GF-D8 (cell line): ENCODE data around the gene MPDU1.
A peak's percentile ranks its signal among the peaks of the same experiment; 100 is the strongest.

ENCODE experiments used
- DNase-seq: peaks from one replicate; lab custom pipeline; 2025; lab: John Stamatoyannopoulos, UW

MPDU1 gene

DNA sequence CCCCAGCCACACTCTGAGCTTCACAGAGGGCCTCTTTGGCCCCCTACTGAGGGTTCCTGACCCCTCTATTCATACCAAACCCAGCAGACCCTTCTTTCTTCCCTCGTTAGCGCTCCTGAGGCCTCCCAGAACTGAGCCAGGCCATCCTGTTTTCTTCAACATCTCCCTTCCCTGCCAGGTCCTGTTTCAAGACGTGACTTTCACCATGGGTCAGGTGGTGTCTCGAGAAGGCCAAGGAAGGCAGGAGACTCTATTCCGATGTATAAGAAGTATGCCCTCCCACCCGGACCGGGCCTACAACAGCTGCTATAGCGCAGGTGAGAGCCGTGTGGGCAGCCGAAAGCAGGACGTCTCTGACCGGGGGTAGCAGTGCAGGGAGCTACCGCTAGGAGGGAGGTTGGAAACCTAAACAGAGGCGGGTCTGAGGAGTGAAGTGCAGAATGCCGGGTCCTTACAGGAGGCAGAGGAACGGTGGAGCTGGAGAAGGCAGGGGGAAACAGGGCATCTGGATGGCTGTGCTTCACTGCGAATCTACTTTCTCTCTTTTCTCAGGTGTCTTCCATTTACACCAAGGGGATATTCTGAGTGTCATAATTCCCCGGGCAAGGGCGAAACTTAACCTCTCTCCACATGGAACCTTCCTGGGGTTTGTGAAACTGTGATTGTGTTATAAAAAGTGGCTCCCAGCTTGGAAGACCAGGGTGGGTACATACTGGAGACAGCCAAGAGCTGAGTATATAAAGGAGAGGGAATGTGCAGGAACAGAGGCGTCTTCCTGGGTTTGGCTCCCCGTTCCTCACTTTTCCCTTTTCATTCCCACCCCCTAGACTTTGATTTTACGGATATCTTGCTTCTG, 23.3 kb upstream of the MPDU1 start:
- peak; percentile 19 for DNase-seq

DNA sequence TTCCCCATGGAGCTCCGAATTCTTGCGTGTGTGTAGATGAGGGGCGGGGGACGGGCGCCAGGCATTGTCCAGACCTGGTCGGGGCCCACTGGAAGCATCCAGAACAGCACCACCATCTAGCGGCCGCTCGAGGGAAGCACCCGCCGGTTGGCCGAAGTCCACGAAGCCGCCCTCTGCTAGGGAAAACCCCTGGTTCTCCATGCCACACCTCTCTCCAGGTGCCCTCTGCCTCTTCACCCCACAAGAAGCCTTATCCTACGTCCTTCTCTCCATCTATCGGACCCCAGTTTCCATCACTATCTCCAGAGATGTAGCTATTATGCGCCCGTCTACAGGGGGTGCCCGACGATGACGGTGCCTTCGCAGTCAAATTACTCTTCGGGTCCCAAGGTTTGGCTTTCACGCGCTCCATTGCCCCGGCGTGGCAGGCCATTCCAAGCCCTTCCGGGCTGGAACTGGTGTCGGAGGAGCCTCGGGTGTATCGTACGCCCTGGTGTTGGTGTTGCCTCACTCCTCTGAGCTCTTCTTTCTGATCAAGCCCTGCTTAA, 22.6 kb upstream of the MPDU1 start:
- DNase-seq: peak; percentile 2

DNA sequence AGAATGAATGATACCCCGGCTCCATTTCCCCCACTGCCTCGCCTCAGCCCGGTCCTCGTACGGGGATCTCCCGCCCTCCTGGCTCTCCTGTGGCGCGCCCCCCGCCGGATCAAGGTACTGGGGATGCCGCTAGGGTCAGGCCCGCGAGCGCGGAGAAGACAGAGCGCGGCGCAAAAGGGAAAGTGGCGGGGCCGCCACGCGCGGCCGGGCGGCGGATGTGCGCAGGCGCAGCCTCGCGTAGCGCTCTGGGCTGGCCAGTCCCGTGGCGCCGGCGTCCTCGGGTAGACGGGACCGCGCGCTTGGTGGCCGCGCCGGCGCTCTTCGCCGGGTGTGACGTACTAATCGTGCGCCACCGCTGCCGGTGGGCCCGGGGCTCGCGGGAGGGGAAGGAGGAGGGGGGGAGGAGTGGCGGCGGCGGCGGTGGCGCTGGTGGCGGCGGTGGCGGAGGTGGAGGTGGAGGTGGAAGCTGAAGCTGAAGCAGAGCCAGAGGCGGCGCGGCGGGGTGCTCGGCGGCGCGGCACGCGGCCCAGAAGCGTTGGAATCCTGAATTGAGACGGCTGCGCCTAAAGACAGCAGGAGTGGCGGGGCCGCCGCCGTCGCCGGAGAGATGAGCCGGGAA, 22.0 kb upstream of the MPDU1 start, which contains the start of gene SENP3:
TSS of gene SENP3 (plus strand) at position 331 of the 619 bp plus-strand sequence. CDS start 1,158 bp downstream, outside the sequence.
- peak; percentile 31 for DNase-seq

DNA sequence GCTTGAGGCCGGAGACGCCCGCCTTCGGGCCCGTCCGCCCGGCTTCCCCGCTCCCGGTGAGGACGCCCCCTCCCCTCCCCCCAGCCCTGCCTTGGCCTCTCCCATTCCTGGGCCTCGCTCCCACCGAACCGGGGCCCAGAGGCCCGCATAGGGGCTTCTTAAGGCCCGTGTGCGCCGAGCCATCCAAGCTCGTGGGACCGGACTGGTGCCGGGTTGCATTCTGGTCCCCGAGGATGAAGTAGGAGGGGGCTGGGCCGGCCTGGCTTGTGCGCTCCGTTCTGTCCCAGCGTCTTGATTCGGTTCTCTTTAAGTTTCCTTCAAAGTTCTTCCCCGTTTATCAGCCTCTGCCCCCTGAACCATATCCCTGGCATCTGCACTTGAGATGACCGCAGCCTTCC, 21.4 kb upstream of the MPDU1 start:
- no peak for DNase-seq

DNA sequence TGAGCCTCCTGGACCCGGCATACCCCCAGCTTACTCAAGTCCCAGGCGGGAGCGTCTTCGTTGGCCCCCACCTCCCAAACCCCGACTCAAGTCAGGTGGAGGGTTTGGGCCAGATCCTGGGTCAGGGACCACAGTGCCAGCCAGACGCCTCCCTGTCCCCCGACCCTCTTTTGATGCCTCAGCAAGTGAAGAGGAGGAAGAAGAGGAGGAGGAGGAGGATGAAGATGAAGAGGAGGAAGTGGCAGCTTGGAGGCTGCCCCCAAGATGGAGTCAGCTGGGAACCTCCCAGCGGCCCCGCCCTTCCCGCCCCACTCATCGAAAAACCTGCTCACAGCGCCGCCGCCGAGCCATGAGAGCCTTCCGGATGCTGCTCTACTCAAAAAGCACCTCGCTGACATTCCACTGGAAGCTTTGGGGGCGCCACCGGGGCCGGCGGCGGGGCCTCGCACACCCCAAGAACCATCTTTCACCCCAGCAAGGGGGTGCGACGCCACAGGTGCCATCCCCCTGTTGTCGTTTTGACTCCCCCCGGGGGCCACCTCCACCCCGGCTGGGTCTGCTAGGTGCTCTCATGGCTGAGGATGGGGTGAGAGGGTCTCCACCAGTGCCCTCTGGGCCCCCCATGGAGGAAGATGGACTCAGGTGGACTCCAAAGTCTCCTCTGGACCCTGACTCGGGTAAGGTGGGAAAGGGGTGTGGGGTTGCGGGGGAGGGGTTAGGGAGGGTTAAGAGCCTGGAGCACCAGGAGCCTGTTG, 20.4 kb upstream of the MPDU1 start:
- DNase-seq: no peak

DNA sequence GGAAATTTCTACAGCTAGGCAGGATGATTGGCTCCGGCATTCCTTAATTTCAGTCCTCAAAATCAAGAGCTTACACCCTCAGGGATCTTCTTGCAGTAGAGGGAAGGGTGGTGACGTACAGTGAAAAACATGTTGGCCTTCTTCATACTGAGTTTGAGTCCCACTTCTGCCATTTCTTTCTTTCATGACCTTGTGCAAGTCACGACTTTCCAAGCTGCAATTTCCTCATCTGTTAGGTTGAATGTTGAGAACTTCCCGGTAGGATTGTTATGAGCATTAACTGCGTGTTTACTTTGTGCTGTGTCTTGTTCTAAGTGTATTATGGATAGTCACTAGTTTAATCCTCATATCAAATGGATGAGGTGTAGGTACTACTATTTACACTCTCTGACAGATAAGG, 14.1 kb upstream of the MPDU1 start:
- DNase-seq: no peak

DNA sequence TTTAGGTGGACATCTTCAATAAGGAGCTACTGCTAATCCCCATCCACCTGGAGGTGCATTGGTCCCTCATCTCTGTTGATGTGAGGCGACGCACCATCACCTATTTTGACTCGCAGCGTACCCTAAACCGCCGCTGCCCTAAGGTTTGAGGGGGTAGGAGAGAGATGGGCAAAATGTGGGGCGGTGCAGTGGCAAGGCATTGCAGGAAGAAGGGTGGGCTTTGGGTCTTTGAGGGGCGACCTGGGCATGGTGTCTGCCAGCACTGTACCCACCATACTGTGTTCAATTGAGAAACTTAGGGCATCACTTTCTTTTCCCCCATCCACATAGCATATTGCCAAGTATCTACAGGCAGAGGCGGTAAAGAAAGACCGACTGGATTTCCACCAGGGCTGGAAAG, 13.3 kb upstream of the MPDU1 start:
- no peak for DNase-seq

DNA sequence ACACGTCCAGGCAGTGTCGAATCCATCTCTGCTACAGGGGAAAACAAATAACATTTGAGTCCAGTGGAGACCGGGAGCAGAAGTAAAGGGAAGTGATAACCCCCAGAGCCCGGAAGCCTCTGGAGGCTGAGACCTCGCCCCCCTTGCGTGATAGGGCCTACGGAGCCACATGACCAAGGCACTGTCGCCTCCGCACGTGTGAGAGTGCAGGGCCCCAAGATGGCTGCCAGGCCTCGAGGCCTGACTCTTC, 11.4 kb upstream of the MPDU1 start:
- DNase-seq: no peak

DNA sequence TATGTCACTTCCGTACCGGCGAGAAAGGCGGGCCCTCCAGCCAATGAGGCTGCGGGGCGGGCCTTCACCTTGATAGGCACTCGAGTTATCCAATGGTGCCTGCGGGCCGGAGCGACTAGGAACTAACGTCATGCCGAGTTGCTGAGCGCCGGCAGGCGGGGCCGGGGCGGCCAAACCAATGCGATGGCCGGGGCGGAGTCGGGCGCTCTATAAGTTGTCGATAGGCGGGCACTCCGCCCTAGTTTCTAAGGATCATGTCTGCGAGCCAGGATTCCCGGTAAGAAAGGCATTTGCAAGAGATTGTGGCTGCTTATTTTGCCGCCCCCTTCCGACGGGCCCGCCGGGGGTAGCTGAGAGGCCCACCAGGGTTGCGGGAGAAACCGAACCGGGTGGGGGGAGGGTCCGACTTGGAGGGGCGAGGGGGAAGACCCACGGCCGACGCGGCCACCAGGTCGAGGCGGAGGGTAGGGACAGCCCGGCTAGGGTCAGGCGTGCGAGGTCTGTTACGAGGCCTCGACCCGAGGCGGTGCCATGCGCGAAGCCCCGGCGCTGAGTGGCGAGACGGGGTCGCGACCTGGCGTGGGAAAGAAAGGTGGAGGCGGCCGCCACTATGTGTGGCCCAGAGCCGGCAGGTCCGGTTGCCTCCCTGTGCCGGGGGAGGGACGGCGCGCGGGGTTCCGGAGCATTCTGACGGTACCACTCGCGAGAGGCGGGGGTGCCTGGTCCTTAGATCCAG, 10.9 kb upstream of the MPDU1 start:
- peak; percentile 91 for DNase-seq

DNA sequence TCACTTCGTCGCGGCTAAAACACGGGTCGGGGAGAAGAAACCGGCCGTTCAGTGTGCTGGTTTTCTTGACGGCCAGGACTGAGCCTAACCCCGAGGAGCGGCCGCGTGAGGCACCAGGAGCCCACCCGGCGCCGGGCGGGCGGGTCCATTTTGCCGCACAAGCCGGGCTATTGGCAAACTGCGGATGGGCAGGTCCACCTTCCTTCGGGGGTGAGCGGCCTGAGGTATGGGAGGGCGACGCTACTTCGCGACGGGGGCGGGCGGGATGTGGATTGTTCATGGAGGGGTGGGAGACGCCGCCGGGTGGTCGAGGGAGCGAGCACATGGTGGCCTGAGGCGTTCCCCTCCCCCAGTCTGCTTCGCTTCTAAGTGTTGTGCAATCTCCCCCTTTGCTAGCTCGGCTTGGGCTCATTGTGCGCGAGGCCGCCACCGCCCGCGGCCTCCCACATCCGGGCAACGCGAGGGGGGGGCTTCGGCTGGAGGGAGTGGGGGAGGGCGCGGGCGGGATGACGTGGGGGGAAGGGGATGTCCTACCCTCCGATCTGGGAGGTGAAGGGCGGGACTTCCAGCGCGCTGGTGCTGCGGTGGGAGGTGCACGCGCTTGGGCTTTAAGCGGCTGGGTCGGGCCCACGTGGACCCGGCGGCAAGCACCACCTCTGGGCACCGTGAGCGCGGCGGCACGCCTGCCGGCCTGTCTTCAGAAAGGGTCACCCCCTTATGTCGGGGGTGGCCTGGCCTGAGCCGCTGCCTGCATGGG, 10.2 kb upstream of the MPDU1 start:
- peak; percentile 54 for DNase-seq

DNA sequence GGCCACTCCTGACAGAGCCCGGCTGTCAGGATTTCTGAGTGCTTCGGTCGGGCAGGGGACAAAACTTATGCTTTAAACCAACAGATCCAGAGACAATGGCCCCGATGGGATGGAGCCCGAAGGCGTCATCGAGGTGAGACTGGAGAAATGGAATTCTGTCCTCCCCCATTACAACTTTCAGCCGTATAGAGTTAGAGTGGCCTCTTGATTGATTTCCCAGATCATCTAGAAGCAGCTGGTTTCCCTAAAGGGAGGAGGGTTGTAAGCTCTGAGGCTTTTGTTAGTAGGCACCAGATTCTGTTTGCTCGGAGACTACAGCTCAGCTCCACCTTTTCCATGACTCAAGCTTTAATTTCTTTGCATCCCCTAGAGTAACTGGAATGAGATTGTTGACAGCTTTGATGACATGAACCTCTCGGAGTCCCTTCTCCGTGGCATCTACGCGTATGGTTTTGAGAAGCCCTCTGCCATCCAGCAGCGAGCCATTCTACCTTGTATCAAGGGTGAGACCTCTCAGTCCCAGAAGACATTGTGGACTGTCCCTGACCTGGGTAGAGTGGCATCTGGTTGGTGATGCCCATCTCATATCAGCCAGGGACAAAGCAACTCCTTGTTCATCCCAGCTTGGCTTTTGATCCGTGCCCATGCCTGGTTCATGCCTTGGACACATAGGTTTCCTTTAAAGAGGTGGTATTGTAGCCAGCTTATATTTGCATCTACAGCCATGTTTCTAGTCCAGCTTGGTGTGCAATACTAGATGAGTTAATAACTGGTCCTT, 9.3 kb upstream of the MPDU1 start:
- DNase-seq: no peak

DNA sequence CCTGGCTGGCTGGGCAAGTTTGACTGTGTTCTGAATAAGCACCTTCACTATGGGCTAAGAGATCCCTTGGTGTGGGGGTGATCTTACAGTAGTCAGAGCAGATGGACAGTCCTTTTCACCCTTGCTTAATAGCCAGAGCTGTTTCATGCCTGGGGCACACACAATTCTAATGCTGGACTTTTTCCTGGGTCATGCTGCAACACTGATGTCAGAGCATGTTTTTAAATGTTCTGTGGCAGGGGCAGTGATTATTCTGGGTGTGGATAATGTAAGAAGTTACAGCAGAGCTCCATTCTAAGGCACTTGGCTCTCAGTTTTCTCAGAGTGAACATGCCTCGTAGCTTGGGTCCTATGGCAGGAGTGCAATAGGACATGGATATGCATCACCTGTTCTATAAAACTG, 8.2 kb upstream of the MPDU1 start:
- no peak for DNase-seq

DNA sequence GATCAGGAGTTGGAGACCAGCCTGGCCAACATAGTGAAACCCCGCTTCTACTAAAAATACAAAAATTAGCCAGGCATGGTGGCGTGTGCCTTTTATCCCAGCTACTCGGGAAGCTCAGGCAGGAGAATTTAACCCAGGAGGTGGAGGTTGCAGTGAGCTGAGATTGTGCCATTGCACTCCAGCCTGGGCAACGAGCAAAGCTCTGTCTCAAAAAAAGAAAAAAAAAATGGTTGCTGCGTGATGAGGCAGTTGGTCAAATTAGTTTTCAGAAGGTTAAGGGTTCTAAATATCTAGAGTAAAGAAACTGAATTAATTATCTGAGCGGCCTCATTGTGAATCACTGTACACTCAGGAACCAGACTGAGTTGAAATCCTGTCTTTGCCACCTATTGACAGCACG, 7.7 kb upstream of the MPDU1 start:
- no peak for DNase-seq

DNA sequence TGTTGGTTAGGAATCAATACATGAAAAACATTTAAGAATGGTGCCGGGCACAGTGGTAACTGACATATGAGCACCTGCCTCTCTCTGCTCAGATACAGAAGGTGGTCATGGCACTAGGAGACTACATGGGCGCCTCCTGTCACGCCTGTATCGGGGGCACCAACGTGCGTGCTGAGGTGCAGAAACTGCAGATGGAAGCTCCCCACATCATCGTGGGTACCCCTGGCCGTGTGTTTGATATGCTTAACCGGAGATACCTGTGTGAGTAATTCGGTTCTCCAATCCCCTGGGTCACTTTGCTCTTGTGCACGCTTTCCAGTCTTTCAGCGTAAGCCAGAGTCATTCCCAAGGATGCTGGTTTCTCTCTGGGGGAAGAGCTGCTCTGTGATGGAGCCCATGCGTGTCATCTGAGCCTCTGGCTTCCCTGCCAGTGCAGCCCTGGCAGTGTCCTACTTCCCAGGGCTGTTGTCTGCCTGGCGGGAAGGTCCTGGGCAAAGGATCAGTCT, 7.2 kb upstream of the MPDU1 start:
- no peak for DNase-seq

DNA sequence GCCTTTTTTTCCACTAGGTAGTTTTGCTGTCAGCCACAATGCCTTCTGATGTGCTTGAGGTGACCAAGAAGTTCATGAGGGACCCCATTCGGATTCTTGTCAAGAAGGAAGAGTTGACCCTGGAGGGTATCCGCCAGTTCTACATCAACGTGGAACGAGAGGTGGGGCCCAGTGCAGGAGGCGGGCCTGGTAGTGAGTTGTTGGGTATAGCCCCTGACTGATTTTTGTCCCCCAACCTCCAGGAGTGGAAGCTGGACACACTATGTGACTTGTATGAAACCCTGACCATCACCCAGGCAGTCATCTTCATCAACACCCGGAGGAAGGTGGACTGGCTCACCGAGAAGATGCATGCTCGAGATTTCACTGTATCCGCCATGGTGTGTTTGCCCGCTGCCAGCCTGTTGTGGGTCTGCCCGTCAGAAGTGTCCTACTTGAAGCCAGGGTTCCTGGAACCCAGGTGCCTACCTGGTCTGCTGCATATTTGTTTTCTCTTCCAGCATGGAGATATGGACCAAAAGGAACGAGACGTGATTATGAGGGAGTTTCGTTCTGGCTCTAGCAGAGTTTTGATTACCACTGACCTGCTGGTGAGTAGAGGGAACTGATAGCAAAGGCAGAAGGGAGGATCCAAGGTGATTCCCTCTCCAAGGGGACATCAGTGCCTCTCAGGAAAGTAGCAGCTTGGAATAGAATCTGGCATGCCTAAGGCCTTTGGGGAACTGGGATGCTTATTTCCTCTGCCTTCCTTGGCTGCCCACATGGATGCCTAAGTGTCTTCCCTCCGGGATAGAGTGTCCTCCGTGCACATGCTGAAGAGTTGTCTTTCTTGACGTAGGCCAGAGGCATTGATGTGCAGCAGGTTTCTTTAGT, 6.1 kb upstream of the MPDU1 start:
- DNase-seq: no peak

DNA sequence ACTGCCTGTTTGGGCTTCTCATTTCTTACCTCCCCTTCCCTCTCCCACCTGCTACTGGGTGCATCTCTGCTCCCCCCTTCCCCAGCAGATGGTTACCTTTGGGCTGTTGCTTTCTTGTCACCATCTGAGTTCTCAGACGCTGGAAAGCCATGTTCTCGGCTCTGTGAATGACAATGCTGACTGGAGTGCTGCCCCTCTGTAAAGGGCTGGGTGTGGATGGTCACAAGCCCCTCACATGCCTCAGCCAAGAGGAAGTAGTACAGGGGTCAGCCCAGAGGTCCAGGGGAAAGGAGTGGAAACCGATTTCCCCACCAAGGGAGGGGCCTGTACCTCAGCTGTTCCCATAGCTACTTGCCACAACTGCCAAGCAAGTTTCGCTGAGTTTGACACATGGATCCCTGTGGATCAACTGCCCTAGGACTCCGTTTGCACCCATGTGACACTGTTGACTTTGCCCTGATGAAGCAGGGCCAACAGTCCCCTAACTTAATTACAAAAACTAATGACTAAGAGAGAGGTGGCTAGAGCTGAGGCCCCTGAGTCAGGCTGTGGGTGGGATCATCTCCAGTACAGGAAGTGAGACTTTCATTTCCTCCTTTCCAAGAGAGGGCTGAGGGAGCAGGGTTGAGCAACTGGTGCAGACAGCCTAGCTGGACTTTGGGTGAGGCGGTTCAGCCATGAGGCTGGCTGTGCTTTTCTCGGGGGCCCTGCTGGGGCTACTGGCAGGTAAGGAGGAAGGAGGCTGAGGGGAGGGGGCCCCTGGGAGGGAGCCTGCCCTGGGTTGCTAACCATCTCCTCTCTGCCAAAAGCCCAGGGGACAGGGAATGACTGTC, 4.4 kb upstream of the MPDU1 start, which contains the start of gene CD68:
TSS of gene CD68 (plus strand) at position 638 of the 833 bp plus-strand sequence. CDS start at position 678, 40 bp downstream.
- peak; percentile 65 for DNase-seq

DNA sequence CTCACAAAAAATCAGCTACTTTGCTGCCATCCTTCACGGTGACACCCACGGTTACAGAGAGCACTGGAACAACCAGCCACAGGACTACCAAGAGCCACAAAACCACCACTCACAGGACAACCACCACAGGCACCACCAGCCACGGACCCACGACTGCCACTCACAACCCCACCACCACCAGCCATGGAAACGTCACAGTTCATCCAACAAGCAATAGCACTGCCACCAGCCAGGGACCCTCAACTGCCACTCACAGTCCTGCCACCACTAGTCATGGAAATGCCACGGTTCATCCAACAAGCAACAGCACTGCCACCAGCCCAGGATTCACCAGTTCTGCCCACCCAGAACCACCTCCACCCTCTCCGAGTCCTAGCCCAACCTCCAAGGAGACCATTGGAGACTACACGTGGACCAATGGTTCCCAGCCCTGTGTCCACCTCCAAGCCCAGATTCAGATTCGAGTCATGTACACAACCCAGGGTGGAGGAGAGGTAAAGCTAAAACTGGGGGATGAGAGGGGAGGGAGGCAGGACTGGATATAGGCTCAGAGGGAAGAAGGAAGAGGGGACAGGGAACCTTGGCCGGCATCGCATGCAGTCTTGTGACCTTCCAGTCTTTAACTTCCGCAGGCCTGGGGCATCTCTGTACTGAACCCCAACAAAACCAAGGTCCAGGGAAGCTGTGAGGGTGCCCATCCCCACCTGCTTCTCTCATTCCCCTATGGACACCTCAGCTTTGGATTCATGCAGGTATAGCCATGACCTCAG, 3.6 kb upstream of the MPDU1 start:
- no peak for DNase-seq
